ENCODE data around the gene MDM4. TPM values are rescaled to one million over a fixed set of nuclear protein-coding genes. Genes with fewer than 3 reads are reported as not detected.

MDM4 gene
- total RNA-seq, 4 donors from 2014 or later, result 13.2 to 62.8 (median 23.8) TPM

DNA sequence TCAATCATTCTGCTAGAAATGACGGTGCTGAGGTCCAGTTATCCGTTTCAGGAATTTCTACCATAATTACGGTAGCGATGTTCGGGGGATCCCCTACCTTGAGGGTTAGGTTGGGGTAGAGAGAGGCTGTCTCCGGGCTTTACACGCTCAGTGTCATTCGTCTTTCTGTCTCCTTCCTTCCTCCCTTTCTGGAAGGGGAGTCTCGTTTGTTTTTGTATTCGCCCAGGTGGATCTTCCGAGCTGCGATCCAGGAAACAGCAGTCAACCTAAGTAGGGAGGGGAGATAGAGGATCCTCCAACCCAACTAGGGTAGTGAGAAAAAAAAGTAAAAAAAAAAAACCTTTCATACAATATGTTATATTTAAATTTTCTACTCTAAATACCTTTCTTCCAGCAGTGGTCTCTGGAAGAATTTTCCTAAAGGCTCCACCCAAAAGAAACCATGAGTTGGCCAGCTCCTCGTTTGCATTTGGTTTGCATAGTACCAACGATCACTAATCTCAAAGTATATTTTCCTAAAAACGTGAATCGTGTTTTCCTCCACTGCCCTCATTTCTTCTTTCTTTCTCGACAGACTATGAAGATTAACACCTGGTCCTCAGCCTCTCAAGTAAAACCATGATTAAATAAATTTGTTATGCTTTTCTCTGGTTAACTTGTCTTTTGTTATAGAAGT is 21.0 kb upstream of the MDM4 start:
- Histone ChIP-seq H3K27me3 (no peaks in the 10 kb centered on the region), H3K4me1 (peaks cover 17 to 48% (median 24%) of the 10 kb centered on the region in 3 donors), H3K9me3 (no peaks in the 10 kb centered on the region), H3K4me3 (peak overlapping the region; percentile 65 to 75 (median 72)), H3K36me3 (peaks cover 0 to 3% (median 0%) of the 10 kb centered on the region in 3 donors), H3K27ac (peak overlapping the region; percentile 83 to 95 (median 90))
- no peak for DNase-seq
- intact Hi-C loops (cut with DNase I), result no loop called here
- TF ChIP-seq CTCF (IDR thresholded peaks at IDR 0.05) (no peak), POLR2A (IDR thresholded peaks at IDR 0.05) (no peak)
- 2 to 4% methylated on average over 16 to 17 of the region's 17 CpGs for WGBS, 2 donors

DNA sequence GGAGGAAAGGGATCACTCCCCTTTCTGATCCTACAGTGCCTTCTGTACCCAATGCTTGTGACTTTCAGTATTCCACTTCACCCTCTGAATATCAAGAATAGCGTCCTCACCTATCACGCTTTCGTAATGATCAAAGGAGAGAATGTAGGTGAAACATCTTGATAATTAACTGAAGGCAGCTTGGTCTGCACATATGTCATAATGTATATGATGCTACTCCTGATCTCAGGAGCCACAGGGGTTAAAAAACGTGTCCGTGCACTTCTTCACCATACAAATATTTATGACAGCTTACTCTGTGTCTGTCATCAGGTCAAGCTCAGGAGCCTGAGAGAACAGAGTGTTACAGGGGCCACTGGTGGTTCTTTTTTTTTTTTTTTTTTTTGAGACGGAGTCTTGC is 20.4 kb upstream of the MDM4 start:
- H3K36me3 ChIP-seq, result no peaks in the 10 kb centered on the region
- peak overlapping the region in 1 of 4 donors; percentile 73 for H3K4me3 ChIP-seq
- H3K27ac ChIP-seq, result peak overlapping the region in 3 of 4 donors; percentile 34 to 95 (median 87)
- 41 to 50% methylated on average over 5 of the region's 6 CpGs for WGBS, 2 donors
- DNase-seq, result no peak
- intact Hi-C loops (cut with DNase I), result no loop called here
- H3K9me3 ChIP-seq, result no peaks in the 10 kb centered on the region
- peaks cover 17 to 42% (median 24%) of the 10 kb centered on the region in 3 donors for H3K4me1 ChIP-seq
- no peaks in the 10 kb centered on the region for H3K27me3 ChIP-seq
- no peak for TF ChIP-seq CTCF (IDR thresholded peaks at IDR 0.05)
- TF ChIP-seq POLR2A (IDR thresholded peaks at IDR 0.05), result no peak

DNA sequence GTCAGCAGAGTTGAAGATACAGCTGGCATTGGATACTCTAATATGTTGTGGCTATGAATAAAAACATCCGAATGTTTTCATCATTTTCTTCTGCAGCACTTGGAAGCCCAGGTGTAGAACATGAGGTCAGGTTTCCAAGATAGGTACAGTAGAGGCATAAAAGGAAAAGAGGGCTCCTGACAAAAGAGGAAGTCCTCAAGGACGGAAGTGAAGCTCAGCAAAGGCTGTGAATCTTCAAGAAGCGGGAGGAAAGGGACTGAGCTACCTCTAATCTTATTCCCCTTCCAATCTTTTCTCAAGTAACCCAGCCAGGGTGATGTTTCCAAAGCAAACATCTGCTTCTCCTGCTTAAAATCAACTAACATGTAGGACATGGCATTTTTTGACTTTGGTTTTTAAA is 17.2 kb upstream of the MDM4 start:
- Histone ChIP-seq H3K4me1 (peaks cover 0 to 21% (median 7%) of the 10 kb centered on the region in 3 donors), H3K36me3 (no peaks in the 10 kb centered on the region), H3K9me3 (no peaks in the 10 kb centered on the region), H3K27me3 (no peaks in the 10 kb centered on the region), H3K4me3 (no peak overlapping the region), H3K27ac (no peak overlapping the region)
- intact Hi-C loops (cut with DNase I), result no loop called here
- TF ChIP-seq CTCF (IDR thresholded peaks at IDR 0.05), result no peak
- TF ChIP-seq POLR2A (IDR thresholded peaks at IDR 0.05), result no peak
- WGBS, 2 donors, result 70 to 76% methylated on average over 3 of the region's 3 CpGs
- DNase-seq, result no peak

GRCh38 chr1:204499511-204500468 is 16.4 kb upstream of the MDM4 start:
- intact Hi-C loops (cut with DNase I), result loop anchor here (5.0 kb wide), 1 partner anchor 67 kb away; no protein-coding TSS in a partner anchor
- no peaks in the 10 kb centered on the region for H3K36me3 ChIP-seq
- WGBS, 2 donors, result 85 to 87% methylated on average over 7 of the region's 7 CpGs
- no peaks in the 10 kb centered on the region for H3K27me3 ChIP-seq
- no peak overlapping the region for H3K4me3 ChIP-seq
- peaks cover 0 to 19% (median 7%) of the 10 kb centered on the region in 3 donors for H3K4me1 ChIP-seq
- TF ChIP-seq CTCF (IDR thresholded peaks at IDR 0.05) (no peak), POLR2A (IDR thresholded peaks at IDR 0.05) (no peak)
- no peak for DNase-seq
- no peaks in the 10 kb centered on the region for H3K9me3 ChIP-seq
- H3K27ac ChIP-seq, result no peak overlapping the region

GRCh38 chr1:204502241-204502640 is 14.0 kb upstream of the MDM4 start:
- DNase-seq, result no peak
- TF ChIP-seq CTCF (IDR thresholded peaks at IDR 0.05), result no peak
- TF ChIP-seq POLR2A (IDR thresholded peaks at IDR 0.05), result no peak
- no peaks in the 10 kb centered on the region for H3K9me3 ChIP-seq
- H3K27ac ChIP-seq, result no peak overlapping the region
- intact Hi-C loops (cut with DNase I), result loop anchor here (5.0 kb wide), 1 partner anchor 70 kb away; no protein-coding TSS in a partner anchor
- WGBS, 2 donors, result 68 to 76% methylated on average over 6 of the region's 6 CpGs
- no peaks in the 10 kb centered on the region for H3K27me3 ChIP-seq
- H3K36me3 ChIP-seq, result no peaks in the 10 kb centered on the region
- peaks cover 0 to 25% (median 3%) of the 10 kb centered on the region in 3 donors for H3K4me1 ChIP-seq
- no peak overlapping the region for H3K4me3 ChIP-seq

Data from esophagus squamous epithelium (tissue), 5 donors.